ENCODE data around the gene GEMIN2.
"Not testable (repeated sequence)": the region's sequence is repeated elsewhere in the genome, so short reads cannot be mapped to it uniquely, and the experiment has no call there.

The GEMIN2 gene

GRCh38 chr14:39176263-39177167 lies 62.4 kb downstream of the GEMIN2 start:
- no peak for DNase-seq (ENCODE audit: low read depth in 2 of 2)

DNA sequence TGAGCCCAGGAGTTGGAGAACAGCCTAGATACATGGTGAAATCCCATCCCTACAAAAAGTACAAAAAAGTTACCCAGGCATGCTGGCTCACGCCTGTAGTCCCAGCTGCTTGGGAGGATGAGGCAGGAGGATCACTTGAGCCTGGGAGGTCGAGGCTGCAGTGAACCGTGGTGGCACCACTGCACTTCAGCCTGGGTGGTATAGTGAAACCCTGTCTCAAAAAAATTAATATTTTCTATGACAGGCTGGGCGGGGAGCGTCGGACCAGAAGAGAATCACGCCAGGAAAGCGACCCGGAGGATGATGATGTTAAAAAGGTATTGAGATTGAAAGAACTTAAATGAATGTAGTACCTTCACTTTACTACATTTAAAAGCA lies 63.0 kb downstream of the GEMIN2 start:
- no peak for DNase-seq (ENCODE audit: low read depth in 2 of 2)

DNA sequence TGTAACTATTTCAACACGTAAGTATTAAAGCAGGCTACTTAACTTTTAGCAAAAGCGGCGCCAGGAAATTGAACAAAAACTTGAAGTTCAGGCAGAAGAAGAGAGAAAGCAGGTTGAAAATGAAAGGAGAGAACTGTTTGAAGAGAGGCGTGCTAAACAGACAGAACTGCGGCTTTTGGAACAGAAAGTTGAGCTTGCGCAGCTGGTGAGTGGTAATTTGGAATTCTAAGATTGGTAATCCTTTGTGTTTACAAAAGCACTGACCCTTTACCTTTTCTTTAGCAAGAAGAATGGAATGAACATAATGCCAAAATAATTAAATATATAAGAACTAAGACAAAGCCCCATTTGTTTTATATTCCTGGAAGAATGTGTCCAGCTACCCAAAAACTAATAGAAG lies 64.9 kb downstream of the GEMIN2 start:
- DNase-seq (ENCODE audit: low read depth in 2 of 2) = no peak

GRCh38 chr14:39180553-39180952 lies 66.4 kb downstream of the GEMIN2 start:
- no peak for DNase-seq (ENCODE audit: low read depth in 2 of 2)

DNA sequence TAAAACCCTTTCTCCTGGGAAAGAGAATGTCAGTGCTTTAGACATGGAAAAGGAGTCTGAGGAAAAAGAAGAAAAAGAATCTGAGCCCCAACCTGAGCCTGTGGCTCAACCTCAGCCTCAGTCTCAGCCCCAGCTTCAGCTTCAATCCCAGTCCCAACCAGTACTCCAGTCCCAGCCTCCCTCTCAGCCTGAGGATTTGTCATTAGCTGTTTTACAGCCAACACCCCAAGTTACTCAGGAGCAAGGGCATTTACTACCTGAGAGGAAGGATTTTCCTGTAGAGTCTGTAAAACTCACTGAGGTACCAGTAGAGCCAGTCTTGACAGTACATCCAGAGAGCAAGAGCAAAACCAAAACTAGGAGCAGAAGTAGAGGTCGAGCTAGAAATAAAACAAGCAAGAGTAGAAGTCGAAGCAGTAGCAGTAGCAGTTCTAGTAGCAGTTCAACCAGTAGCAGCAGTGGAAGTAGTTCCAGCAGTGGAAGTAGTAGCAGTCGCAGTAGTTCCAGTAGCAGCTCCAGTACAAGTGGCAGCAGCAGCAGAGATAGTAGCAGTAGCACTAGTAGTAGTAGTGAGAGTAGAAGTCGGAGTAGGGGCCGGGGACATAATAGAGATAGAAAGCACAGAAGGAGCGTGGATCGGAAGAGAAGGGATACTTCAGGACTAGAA lies 67.0 kb downstream of the GEMIN2 start:
- DNase-seq (ENCODE audit: low read depth in 2 of 2) = no peak

DNA sequence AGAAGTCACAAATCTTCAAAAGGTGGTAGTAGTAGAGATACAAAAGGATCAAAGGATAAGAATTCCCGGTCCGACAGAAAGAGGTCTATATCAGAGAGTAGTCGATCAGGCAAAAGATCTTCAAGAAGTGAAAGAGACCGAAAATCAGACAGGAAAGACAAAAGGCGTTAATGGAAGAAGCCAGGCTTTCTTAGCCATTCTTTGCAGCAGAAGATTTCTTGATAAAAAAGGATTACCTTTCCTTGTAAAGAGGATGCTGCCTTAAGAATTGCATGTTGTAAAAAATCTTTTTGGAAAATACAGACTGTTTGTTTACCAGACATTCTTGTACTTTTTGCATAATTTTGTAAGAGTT lies 67.5 kb downstream of the GEMIN2 start:
- DNase-seq (ENCODE audit: low read depth in 2 of 2) = no peak

- DNase-seq (ENCODE audit: low read depth in 2 of 2) = no peak
Measured at GRCh38 chr14:39182770-39183684, 68.9 kb downstream of the GEMIN2 start.

GRCh38 chr14:39183685-39184003 lies 69.5 kb downstream of the GEMIN2 start:
- not testable (repeated sequence) for DNase-seq (ENCODE audit: low read depth in 2 of 2)

- DNase-seq (ENCODE audit: low read depth in 2 of 2) = no peak
Measured at GRCh38 chr14:39184628-39185255, 70.6 kb downstream of the GEMIN2 start.

- DNase-seq (ENCODE audit: low read depth in 2 of 2) = no peak
Measured at GRCh38 chr14:39185256-39186049, 71.3 kb downstream of the GEMIN2 start.
